Right lobe of liver (tissue), 4 donors: ENCODE results near the gene MTAP.

Experiments used
- CTCF ChIP-seq, 4 donors: fragments of 200-600 bp in 3 of 4; fragments of 450-650 bp in 1 of 4; IDR thresholded peaks; one replicate each; pipeline versions ENCODE4 v1.5.1 to v1.8.0; 2016 to 2022; ENCODE audit warnings: antibody characterized with exemption in 4 of 4, mild to moderate bottlenecking in 2 of 4
- POLR2A ChIP-seq: fragments of 450-650 bp; IDR thresholded peaks from one replicate; pipeline ENCODE4 v1.6.1; 2017; ENCODE audit warnings: antibody characterized with exemption, mild to moderate bottlenecking
- donor health status: DM: no; HTN: no; CAD: no.
- donor health status: DM: no; HTN: no; CAD: no.
- donor health status: DM: no; HTN: yes; CAD: no.

GRCh38 chr9:21901546-21901945 is 99.1 kb downstream of the MTAP start:
- TF ChIP-seq CTCF (IDR thresholded peaks at IDR 0.05), result no peak
- no peak for TF ChIP-seq POLR2A
